ENCODE measurements around the gene TIMM22.

TIMM22 gene

GRCh38 chr17:1029922-1030644 is 33.2 kb downstream of the TIMM22 start:
- no peak for DNase-seq (ENCODE audit: low read depth)
- no peak overlapping the region for H3K4me3 ChIP-seq (ENCODE audit: control insufficient read depth, low read depth, low read length)
- TF ChIP-seq CTCF (conservative IDR thresholded peaks at IDR 0.05; ENCODE audit: control insufficient read depth, insufficient read depth, low read depth, low read length): no peak

- no peak overlapping the region for H3K4me3 ChIP-seq (ENCODE audit: control insufficient read depth, low read depth, low read length)
- DNase-seq (ENCODE audit: low read depth): peak; percentile 12
- no peak for TF ChIP-seq CTCF (conservative IDR thresholded peaks at IDR 0.05; ENCODE audit: control insufficient read depth, insufficient read depth, low read depth, low read length)
Observed at GRCh38 chr17:1030684-1031532, 34.0 kb downstream of the TIMM22 start.

DNA sequence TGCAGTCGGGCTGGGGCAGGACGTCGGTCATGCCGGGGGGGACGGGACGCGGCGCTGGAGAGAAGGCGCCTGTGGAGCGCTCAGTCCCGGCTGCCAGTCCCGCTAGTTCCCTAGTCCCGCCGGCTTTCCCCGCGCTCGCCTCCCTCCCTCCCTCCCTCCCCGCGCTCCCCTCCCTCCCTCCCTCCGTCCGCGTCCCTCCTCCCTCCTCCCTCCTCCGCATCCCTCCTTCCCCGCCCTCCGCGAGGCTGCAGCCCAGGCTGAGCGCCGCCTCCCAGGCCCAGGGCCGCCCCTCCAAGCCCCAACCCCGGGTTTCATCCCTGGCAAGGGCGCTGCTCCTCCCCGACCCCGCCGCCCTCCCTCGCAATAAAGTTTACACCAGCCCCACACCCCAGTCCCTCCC is 34.8 kb downstream of the TIMM22 start:
- TF ChIP-seq CTCF (conservative IDR thresholded peaks at IDR 0.05; ENCODE audit: control insufficient read depth, insufficient read depth, low read depth, low read length): no peak
- no peak overlapping the region for H3K4me3 ChIP-seq (ENCODE audit: control insufficient read depth, low read depth, low read length)
- peak; percentile 38 for DNase-seq (ENCODE audit: low read depth)

DNA sequence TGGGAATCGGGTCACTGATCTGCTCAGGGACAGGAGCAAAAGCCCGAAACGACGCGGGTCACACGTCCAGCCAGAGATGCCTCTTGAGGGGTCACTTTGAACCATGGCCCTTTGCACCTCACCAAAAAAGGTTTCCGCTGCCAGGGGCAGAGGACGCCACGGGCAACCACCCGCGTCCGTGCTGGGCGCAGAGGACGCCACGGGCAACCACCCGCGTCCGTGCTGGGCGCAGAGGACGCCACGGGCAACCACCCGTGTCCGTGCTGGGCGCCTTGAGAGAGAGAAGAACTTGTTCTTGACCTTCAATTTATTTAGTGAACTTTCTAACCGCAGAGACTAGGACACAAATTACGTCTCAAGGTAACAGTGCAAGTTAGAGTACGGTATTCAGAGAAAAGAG is 35.5 kb downstream of the TIMM22 start:
- no peak overlapping the region for H3K4me3 ChIP-seq (ENCODE audit: control insufficient read depth, low read depth, low read length)
- no peak for DNase-seq (ENCODE audit: low read depth)
- TF ChIP-seq CTCF (conservative IDR thresholded peaks at IDR 0.05; ENCODE audit: control insufficient read depth, insufficient read depth, low read depth, low read length): no peak

- DNase-seq (ENCODE audit: low read depth): no peak
- no peak for TF ChIP-seq CTCF (conservative IDR thresholded peaks at IDR 0.05; ENCODE audit: control insufficient read depth, insufficient read depth, low read depth, low read length)
- H3K4me3 ChIP-seq (ENCODE audit: control insufficient read depth, low read depth, low read length): no peak overlapping the region
Observed at GRCh38 chr17:1033503-1033902, 36.6 kb downstream of the TIMM22 start.

DNA sequence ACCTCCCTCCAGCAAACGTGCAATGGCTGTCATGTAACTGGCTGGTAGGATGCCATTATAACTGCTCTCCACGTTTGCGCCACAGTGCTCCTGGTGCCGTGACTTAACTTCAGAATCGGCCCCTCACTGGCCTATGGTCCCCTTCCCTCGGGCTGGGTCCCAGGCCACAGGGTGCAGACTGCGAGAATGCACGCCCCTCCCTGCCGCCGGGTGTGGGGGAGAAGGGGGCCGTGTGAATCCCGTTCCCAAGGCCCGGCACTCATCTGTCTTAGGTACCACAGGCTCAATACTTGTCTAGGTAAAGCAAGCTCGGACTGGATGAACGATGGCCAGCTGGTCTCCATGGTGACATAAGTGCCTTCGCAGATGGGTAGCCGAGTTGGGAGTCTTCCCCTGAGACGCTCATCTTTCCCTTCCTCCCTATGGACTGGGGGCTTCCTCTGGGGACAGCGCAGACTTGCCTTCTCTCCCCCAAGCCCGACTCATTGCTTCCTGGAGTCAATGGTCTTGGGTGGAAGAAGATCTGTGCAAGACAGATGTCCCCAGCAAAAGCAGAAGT is 37.8 kb downstream of the TIMM22 start:
- DNase-seq (ENCODE audit: low read depth): no peak
- H3K4me3 ChIP-seq (ENCODE audit: control insufficient read depth, low read depth, low read length): no peak overlapping the region
- TF ChIP-seq CTCF (conservative IDR thresholded peaks at IDR 0.05; ENCODE audit: control insufficient read depth, insufficient read depth, low read depth, low read length): no peak

Measured in fibroblast of mammary gland (primary cell).